Upper lobe of left lung (tissue), 6 donors: ENCODE data around the gene CCDC142. TPM values are rescaled to one million over a fixed set of nuclear protein-coding genes. Genes with fewer than 3 reads are reported as not detected.

Experiments used
- ATAC-seq, 2 donors: fragments of 200-7000 bp; cut with Tn5 transposase; one replicate each; pipeline ENCODE4 v1.9.1; 2022; ENCODE audit warnings: mild to moderate bottlenecking in 2 of 2, moderate library complexity in 2 of 2; ENCODE audit not compliant: low FRiP score in 2 of 2
- DNase-seq, 2 donors: peaks; one replicate each; pipeline ENCODE4 v3.0.0-alpha.2; 2019 to 2020
- H3K27ac ChIP-seq, 4 donors: fragments of 200-600 bp; sonication (generic); one replicate each; pipeline ENCODE4 v1.5.1; 2016 to 2019
- H3K27me3 ChIP-seq, 4 donors: fragments of 200-600 bp; sonication (generic); one replicate each; pipeline ENCODE4 v1.5.1; 2017 to 2019
- H3K36me3 ChIP-seq, 4 donors: fragments of 200-600 bp; sonication (generic); one replicate each; pipeline ENCODE4 v1.5.1; 2016 to 2019
- H3K4me1 ChIP-seq, 4 donors: fragments of 200-600 bp; sonication (generic); one replicate each; pipeline ENCODE4 v1.5.1; 2018 to 2019
- H3K4me3 ChIP-seq, 4 donors: fragments of 200-600 bp; sonication (generic); one replicate each; pipeline ENCODE4 v1.5.1; 2017 to 2019; ENCODE audit warnings: mild to moderate bottlenecking in 2 of 4, moderate library complexity in 1 of 4
- H3K9me3 ChIP-seq, 4 donors: fragments of 200-600 bp; sonication (generic); one replicate each; pipeline ENCODE4 v1.5.1; 2018 to 2019
- EP300 ChIP-seq, 4 donors: sonication (generic); formaldehyde crosslinking; IDR thresholded peaks; one replicate each; pipeline ENCODE4 v1.5.1; 2017; ENCODE audit warnings: antibody characterized with exemption in 4 of 4, control low read depth in 2 of 4
- POLR2A ChIP-seq, 4 donors: fragments of 450-650 bp; IDR thresholded peaks; one replicate each; pipeline ENCODE4 v1.5.1; 2016 to 2017; ENCODE audit warnings: antibody characterized with exemption in 4 of 4, mild to moderate bottlenecking in 2 of 4
- POLR2AphosphoS5 ChIP-seq, 2 donors: sonication (generic); formaldehyde crosslinking; IDR thresholded peaks; one replicate each; pipeline ENCODE4 v1.5.1; 2017; ENCODE audit warnings: antibody characterized with exemption in 2 of 2
- WGBS, 2 donors: methylation state at CpG; one replicate each; pipeline ENCODE4 v1.1.5; 2017 to 2018; 5-methylcytosine and 5-hydroxymethylcytosine counted together
- total RNA-seq, 6 donors: library from RNA; depleted of rRNA in 4 of 6; stranded (reverse); fragments of >200 nt in 4 of 6; gene quantifications; one replicate each; pipeline versions ENCODE4 v1.1.0 to v1.2.1, GENCODE V29; 2016 to 2021
- TF ChIP-seq, protein P1 (sequence below), 6 experiments: fragments of 450-650 bp in 4 of 6; fragments of 200-600 bp in 2 of 6; sonication (generic) in 2 of 6; IDR thresholded peaks; one replicate each; pipeline ENCODE4 v1.5.1; 2016 to 2019; ENCODE audit warnings: antibody characterized with exemption in 6 of 6
- donor health status: DM: no; HTN: no; CAD: no; lungs with moderate emphysema.
- donor health status: DM: no; HTN: yes; CAD: no; lungs with severe emphysema.

CCDC142 gene
- total RNA-seq, 6 donors from 2014 or later = 14.8 to 67.1 (median 19.8) TPM

GRCh38 chr2:74454654-74455511, 27.9 kb downstream of the CCDC142 start, which contains the start of gene INO80B:
Gene INO80B, plus strand, starts transcription at chr2:74455087. Its CDS starts 30 bp downstream, at chr2:74455117.
- no peaks in the 10 kb centered on the region for H3K9me3 ChIP-seq
- DNase-seq = peak in 1 of 2 donors; percentile 96
- WGBS, 2 donors = 1 to 3% methylated on average over 17 to 36 of the region's 40 CpGs
- no peaks in the 10 kb centered on the region for H3K27me3 ChIP-seq
- peak; percentile 87 to 91 for ATAC-seq
- TF ChIP-seq EP300 (IDR thresholded peaks at IDR 0.05) = peak in 1 of 4 donors; percentile 68
- peak in 1 of 4 donors; percentile 52 for TF ChIP-seq POLR2A (IDR thresholded peaks at IDR 0.05)
- TF ChIP-seq, protein P1, sequence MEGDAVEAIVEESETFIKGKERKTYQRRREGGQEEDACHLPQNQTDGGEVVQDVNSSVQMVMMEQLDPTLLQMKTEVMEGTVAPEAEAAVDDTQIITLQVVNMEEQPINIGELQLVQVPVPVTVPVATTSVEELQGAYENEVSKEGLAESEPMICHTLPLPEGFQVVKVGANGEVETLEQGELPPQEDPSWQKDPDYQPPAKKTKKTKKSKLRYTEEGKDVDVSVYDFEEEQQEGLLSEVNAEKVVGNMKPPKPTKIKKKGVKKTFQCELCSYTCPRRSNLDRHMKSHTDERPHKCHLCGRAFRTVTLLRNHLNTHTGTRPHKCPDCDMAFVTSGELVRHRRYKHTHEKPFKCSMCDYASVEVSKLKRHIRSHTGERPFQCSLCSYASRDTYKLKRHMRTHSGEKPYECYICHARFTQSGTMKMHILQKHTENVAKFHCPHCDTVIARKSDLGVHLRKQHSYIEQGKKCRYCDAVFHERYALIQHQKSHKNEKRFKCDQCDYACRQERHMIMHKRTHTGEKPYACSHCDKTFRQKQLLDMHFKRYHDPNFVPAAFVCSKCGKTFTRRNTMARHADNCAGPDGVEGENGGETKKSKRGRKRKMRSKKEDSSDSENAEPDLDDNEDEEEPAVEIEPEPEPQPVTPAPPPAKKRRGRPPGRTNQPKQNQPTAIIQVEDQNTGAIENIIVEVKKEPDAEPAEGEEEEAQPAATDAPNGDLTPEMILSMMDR (IDR thresholded peaks at IDR 0.05) = peak in 2 of 6 experiments; percentile 4 to 7
- peak; percentile 94 to 96 for TF ChIP-seq POLR2AphosphoS5 (IDR thresholded peaks at IDR 0.05)
- peaks cover 32 to 46% (median 34%) of the 10 kb centered on the region in 4 donors for H3K4me1 ChIP-seq
- H3K36me3 ChIP-seq = no peaks in the 10 kb centered on the region
- H3K4me3 ChIP-seq = peak within 1 kb of the TSS; percentile 62 to 82 (median 75)
- H3K27ac ChIP-seq = peak within 1 kb of the TSS; percentile 40 to 82 (median 73)

GRCh38 chr2:74450570-74451190, 32.1 kb downstream of the CCDC142 start:
- no peak overlapping the region for H3K4me3 ChIP-seq
- H3K27ac ChIP-seq = no peak overlapping the region
- ATAC-seq (no peak), DNase-seq (no peak)
- WGBS, 2 donors = 78 to 89% methylated on average over 3 of the region's 3 CpGs
- H3K4me1 ChIP-seq = peaks cover 5 to 12% (median 9%) of the 10 kb centered on the region in 4 donors
- no peaks in the 10 kb centered on the region for H3K27me3 ChIP-seq
- TF ChIP-seq POLR2A (IDR thresholded peaks at IDR 0.05) = no peak
- TF ChIP-seq, protein P1 (IDR thresholded peaks at IDR 0.05) = no peak
- no peak for TF ChIP-seq POLR2AphosphoS5 (IDR thresholded peaks at IDR 0.05)
- TF ChIP-seq EP300 (IDR thresholded peaks at IDR 0.05) = no peak
- H3K9me3 ChIP-seq = no peaks in the 10 kb centered on the region
- no peaks in the 10 kb centered on the region for H3K36me3 ChIP-seq

DNA sequence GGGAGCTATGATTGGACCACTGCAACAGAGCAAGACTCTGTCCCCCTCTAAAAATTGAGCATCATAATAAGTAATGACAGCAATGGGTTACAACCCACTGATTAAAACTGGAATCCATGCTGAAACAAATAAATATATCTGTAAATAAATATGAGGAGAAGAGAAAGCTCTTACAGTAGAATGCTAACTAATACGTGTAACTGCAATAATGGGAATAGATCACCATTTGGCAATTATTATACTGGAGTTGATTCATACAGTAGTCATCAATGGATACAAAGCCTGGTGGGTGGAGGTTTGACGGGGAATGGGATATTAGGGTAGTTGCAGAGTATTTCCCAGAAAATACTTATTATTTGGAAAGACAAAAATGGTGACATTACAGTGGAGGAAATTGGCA, 34.0 kb downstream of the CCDC142 start:
- no peak for ATAC-seq
- H3K9me3 ChIP-seq = no peaks in the 10 kb centered on the region
- H3K4me1 ChIP-seq = peaks cover 0 to 5% (median 2%) of the 10 kb centered on the region in 4 donors
- DNase-seq = no peak
- H3K4me3 ChIP-seq = no peak overlapping the region
- no peaks in the 10 kb centered on the region for H3K27me3 ChIP-seq
- no peak overlapping the region for H3K27ac ChIP-seq
- TF ChIP-seq POLR2AphosphoS5 (IDR thresholded peaks at IDR 0.05) (no peak), EP300 (IDR thresholded peaks at IDR 0.05) (no peak), POLR2A (IDR thresholded peaks at IDR 0.05) (no peak)
- TF ChIP-seq, protein P1 (IDR thresholded peaks at IDR 0.05) = no peak
- WGBS, 2 donors = 86 to 94% methylated on average over 2 of the region's 2 CpGs
- H3K36me3 ChIP-seq = no peaks in the 10 kb centered on the region

DNA sequence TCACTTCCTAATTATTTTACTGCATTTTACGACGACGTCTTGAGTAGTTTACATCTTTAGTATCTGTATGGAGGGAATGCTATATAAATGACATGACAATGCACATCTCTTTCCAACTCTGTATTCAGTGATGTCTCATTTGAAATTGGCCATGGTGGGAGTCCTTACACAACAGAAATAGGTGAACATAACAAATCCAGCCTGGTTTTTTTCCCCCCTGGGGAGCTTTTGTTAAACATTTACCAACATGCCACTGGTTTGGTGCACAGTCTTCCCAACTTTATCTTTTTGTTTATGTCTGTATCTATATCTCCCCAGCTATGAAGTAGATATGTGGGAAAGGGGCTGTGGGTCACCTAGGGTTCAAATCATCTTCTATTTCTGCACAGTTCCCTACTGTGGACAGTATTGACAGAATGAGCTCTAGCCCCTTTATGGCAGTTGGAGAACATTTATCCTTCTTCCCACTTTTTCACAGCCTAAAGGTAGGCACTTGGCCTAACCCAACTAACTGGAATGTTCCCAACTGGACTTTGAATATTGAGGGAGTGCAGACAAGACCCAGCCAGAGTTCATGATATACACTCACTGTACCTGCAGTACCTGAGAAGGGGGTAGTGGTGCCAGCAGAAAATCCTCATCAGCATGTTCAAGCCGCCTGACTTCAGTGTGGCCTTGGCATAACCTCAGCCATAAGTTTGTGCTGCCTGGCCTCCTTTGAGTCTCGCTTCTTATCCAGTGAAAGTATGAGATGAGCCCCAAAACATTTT, 35.4 kb downstream of the CCDC142 start:
- peak in 1 of 2 donors; percentile 26 for ATAC-seq

More for the DNA sequence above, 35.4 kb downstream of the CCDC142 start:
- Histone ChIP-seq H3K27me3 (no peaks in the 10 kb centered on the region), H3K9me3 (no peaks in the 10 kb centered on the region), H3K4me3 (no peak overlapping the region), H3K4me1 (peaks cover 0 to 6% (median 2%) of the 10 kb centered on the region in 4 donors), H3K36me3 (no peaks in the 10 kb centered on the region), H3K27ac (no peak overlapping the region)
- no peak for DNase-seq
- TF ChIP-seq, protein P1 (IDR thresholded peaks at IDR 0.05) = no peak
- TF ChIP-seq EP300 (IDR thresholded peaks at IDR 0.05) (no peak), POLR2AphosphoS5 (IDR thresholded peaks at IDR 0.05) (no peak), POLR2A (IDR thresholded peaks at IDR 0.05) (no peak)
- 93% methylated on average over 5 of the region's 5 CpGs for WGBS, 2 donors
